HG03175 (cell line): ENCODE results near the gene DNAAF5.
"Not testable (repeated sequence)": the region's sequence is repeated elsewhere in the genome, so short reads cannot be mapped to it uniquely, and the experiment has no call there.

ENCODE experiments used
- ATAC-seq: cut with Tn5 transposase; IDR thresholded peaks from one replicate; pipeline ENCODE4 v1.9.1; 2021; ENCODE audit warnings: mild to moderate bottlenecking, moderate library complexity; ENCODE audit not compliant: unreplicated experiment

The DNAAF5 gene

GRCh38 chr7:745431-746154 is 19.1 kb downstream of the DNAAF5 start:
- no peak for ATAC-seq

GRCh38 chr7:746155-747061 is 19.9 kb downstream of the DNAAF5 start:
- no peak for ATAC-seq

- ATAC-seq: no peak
Observed at GRCh38 chr7:747186-747585, 20.7 kb downstream of the DNAAF5 start.

DNA sequence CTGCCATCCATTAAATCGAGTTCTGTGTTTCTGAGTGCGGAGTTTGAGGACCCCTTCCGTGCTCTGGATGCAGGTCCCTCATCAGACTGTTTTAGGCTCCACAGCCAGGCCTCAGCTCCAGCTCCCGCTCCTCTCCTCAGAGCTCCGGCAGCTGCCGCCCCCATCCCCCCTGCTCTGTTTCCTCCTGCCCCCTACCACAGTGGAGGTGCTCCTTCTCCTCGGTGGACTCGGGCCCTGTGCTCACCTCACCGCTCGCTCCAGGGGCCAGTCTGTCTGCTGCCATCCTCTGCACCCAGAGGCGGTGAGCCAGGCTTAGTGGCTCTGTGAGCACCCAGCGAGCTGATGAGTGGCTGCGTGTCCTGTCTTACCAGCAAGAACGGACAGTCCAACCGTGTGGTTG is 21.9 kb downstream of the DNAAF5 start:
- no peak for ATAC-seq

GRCh38 chr7:749140-749551 is 22.6 kb downstream of the DNAAF5 start:
- no peak for ATAC-seq

DNA sequence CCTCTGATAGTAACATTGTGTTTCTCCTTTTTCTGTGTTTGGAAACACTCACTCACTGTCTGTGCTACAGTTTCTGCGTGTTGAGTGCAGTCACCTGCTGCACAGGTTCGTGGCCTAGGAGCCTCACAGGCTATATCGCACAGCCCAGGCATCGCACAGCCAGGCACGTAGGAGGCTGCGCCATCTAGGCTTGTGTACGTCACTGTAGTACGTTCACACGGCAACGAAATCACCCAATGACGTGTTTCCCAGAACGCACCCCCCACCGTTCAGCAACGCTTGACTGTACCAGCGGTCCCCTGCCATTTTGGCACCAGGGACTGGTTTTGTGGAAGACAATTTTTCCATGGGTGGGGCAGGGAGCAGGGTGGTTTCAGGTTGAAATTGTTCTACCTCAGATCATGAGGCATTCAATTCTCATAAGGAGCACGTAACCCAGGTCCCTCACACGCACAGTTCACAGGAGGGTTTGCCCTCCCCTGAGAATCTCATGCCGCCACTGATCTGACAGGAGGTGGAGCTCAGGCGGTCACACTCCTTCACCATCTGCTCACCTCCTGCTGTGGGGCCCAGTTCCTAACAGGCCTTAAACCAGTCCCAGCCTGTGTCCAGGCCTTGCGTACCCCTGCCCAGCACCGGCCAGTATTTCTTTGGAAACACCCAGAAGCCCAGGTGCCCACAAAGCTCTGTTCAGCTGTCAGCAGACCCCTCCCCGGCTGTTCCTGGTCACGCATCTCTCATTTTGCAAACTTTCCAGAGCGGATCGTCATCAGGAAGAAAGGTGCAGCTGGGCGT is 23.8 kb downstream of the DNAAF5 start:
- no peak for ATAC-seq

DNA sequence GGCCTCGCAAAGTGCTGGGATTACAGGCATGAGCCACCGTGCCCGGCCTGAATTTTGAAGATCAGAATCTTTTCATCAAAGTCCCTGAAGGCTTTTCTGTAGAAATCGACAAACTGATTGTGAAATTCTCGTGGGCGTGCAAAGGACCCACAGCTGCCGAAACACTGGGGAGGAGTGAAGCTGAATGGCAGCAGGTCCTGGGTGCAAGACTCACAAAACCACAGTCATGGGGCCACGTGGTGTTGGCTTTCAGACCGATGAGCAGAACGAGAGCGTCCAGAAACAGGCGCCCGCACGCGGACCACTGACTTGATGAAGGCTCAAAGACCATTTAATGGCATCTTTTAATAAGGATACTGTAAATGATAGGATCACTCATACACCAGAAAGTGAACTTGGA is 25.3 kb downstream of the DNAAF5 start:
- ATAC-seq: no peak

DNA sequence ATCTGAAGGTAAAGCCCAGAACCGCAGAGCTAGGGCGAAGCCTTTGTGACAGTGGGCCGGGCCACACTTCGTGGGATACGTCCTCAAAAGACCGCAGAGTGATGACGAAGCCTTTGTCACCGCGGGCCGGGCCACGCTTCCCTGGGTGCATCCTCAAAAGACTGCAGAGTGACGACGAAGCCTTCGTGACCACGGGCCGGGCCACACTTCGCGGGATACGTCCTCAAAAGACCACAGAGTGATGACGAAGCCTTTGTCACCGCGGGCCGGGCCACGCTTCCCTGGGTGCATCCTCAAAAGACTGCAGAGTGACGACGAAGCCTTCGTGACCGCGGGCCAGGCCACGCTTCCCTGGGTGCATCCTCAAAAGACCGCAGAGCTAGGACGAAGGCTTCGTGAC is 25.8 kb downstream of the DNAAF5 start:
- not testable (repeated sequence) for ATAC-seq

DNA sequence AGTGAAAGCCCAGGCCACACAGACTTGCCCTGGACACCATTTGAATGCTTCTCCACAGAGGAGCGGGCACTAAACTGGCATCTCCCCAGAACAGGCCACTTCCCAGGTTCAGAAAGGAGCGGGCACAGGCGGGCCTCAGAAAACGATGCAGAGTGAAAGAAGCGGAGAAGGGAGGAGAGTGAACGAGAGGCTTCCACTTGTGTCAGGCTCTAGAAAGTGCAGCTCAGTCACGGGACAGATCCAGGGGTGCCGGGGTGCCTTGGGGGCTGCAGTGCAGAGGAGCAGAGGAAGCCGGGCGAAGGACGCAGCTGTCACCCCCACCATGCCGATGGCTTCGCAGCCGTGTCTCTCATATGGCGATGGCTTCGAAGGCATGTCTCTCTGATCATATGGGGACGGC is 26.7 kb downstream of the DNAAF5 start:
- no peak for ATAC-seq

- no peak for ATAC-seq
Observed at GRCh38 chr7:754531-755412, 28.3 kb downstream of the DNAAF5 start.

DNA sequence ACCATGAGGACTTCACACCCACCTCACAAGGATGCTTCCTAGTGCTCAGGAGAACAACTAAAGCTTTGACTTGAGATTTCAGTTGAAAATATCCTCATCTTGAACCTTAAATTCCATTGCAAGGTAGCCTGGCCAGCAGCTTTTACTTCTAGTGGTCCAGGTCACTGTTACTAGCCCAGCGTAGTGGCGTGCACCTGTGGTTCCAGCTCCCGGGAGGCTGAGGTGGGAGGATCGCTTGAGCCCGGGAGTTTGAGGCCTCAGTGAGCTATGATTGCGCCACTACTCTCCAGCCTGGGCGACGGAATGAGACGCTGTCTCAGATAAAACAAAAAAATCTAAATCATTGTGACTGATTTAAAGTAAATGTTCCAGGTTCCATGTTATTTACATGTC is 28.9 kb downstream of the DNAAF5 start:
- no peak for ATAC-seq

DNA sequence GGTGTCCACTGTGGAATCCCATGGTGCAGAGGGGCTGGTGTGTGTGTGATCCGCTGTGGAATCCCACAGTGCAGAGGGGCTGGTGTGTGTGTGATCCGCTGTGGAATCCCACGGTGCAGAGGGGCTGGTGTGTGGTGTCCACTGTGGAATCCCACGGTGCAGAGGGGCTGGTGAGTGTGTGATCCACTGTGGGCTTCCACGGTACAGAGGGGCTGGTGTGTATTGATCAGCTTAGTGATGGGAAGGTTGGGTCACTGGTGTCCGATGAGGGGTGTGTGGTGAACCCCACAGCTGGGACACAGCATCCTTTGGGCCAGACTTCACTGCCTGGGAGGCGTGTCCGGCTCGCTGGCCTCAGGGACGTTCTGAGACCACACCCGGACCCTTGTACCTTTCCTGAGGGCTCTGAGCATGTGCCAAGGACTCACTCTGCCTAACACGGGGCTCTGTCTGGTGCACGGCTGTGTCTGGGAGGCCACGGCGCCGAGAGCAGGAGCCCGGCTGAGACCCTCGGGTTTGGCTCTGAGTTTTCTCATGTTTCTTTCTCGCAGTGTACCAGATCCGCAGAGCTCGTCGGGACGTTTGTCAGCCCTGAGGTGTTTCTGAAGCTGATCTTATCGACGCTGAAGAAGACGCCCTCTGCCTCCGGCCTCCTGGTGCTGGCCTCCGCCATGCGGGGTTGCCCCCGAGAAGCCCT is 29.9 kb downstream of the DNAAF5 start:
- no peak for ATAC-seq

DNA sequence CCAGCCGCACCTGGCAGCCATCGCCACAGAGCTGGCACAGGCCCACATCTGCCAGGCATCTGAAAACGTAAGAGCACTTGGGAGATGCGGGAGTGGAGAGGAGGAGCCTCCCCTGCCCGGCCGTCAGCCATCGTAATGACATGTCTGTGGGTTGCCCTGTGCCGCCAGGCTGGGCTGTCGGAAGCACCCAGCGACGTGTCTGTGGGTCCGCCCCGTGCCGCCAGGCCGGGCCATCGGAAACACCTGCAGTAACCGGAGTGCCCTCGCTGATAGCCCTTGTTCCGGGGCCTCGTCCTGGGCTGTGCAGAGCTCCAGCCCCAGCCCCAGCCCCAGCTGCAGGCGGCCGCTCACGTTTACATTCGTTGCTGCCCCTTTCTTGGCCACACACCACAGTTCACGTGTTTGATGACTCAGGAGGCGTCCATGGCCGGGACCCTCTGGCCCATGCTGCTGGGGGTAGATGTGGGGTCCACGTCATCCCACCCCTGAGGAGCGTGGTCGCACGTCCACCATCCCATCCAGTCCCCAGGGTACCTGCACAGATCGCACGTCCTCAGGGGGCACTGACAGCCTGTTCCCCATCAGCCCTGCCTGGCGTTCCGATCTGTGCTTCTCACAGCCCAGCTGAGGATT is 30.5 kb downstream of the DNAAF5 start:
- ATAC-seq: no peak

DNA sequence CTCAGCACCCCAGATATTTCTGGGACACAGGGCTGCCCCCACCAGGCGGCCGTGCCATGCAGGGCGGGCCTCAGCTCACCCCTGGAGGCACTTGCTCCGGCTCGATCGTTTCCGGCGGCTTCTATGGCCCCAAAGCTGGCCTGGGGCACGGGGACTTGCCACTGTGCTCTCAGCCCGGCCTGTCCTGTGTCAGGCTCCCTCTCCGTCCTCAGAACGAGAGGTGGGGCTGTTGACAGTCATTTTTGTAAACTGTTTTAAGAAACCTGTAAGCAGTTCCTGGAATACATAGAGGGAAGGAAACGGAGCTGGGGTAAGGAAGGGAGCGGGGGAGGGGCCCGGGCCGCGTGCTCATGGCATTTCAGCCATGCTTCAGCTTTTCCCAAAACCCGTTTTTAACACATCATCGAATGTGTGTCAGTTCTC is 31.3 kb downstream of the DNAAF5 start:
- ATAC-seq: no peak

DNA sequence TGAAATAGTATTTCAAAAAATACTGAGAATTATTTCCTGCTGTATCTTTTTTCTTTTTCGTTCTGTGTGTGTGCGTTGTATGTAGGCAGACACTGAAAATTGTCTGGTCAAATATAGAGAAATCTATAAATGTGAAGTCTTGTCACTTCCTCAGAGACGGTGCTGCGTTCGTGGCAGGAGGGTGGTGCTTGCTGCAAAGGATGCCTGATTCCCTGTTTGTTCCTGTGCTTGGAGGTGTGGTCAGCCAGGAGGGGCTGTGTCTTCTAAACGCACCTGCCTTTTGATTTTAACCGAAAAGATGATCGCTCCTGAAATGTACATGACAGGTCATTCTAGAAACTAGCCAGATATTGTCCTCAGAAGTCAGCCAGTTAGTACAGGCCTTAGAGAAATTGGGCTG is 33.1 kb downstream of the DNAAF5 start:
- no peak for ATAC-seq

DNA sequence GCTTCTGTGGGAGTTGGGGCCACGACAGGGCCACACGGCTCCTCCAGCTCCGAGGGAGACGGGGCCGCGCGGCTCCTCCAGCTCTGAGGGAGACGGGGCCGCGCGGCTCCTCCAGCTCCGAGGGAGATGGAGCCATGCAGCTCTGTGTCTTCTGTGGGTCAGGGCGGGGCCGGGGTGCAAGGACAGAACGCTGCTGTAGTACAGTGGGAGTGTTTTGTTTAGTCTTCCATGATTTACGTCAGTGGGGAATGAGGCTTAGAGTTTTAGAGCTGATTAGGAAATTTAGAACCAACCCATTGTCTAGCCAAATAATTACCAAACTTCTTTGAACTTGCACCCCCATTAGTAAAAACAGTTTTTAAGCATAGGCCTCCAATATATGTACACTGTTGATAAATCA is 33.5 kb downstream of the DNAAF5 start:
- no peak for ATAC-seq

GRCh38 chr7:761101-761500 is 34.6 kb downstream of the DNAAF5 start:
- ATAC-seq: no peak

DNA sequence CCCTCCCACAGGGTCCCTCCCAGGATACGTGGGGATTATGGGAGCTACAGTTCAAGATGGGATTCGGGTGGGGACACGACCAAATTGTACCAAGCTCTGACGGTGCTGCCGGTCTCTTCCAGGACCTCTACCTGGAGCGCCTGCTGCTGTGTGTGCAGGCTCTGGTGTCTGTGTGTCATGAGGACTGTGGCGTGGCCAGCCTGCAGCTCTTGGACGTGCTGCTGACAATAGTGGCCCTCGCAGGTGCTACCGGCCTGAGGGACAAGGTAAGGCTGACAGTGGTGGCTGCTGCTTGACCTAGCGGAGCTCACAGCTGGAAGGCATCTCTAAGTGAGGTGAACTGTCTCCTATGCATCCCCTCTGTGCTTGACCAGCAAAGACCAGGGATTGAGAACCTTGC is 35.1 kb downstream of the DNAAF5 start:
- no peak for ATAC-seq

DNA sequence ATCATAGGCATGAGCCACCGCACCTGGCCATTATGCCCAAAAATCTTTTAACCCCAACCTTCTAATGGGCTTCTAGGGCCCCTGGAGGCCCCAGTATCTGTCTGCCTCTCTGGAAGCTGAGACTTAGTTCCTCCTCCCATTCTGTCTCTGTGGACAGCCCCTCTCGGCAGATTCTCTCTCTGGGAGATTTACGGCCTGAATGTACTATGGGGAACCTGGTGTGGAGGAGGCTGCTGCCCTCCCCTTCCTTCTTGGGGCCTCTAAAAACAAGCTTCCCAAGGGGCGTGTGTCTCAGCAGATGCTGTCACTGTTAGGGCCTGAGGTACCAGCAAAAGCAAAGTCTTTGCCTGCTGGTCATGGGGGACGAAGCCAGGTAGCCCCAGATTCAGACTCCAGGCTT is 36.4 kb downstream of the DNAAF5 start:
- no peak for ATAC-seq
